ENCODE data around the gene AQP3. TPM values are rescaled to one million over a fixed set of nuclear protein-coding genes. Genes with fewer than 3 reads are reported as not detected.

The AQP3 gene
- total RNA-seq, 1 donor from 2014 or later = 33.1 TPM

- peak overlapping the region; percentile 1 for H3K4me3 Mint-ChIP-seq
- no peak for TF ChIP-seq CTCF (conservative IDR thresholded peaks at IDR 0.05)
- no peak overlapping the region for H3K27ac Mint-ChIP-seq
Measured at GRCh38 chr9:33471361-33471760, 24.0 kb upstream of the AQP3 start.

GRCh38 chr9:33469891-33470290 lies 22.5 kb upstream of the AQP3 start:
- Mint-ChIP-seq H3K27me3 (no peaks in the 10 kb centered on the region), H3K9me3 (no peaks in the 10 kb centered on the region), H3K27ac (no peak overlapping the region), H3K36me3 (peaks cover 13% of the 10 kb centered on the region), H3K4me1 (ENCODE audit: unreplicated experiment) (peaks cover 12% of the 10 kb centered on the region), H3K4me3 (no peak overlapping the region)
- TF ChIP-seq CTCF (conservative IDR thresholded peaks at IDR 0.05) = no peak
- DNase-seq (ENCODE audit: extremely low spot score, unreplicated experiment) = no peak

More at GRCh38 chr9:33471361-33471760, 24.0 kb upstream of the AQP3 start:
- peaks cover 13% of the 10 kb centered on the region for H3K36me3 Mint-ChIP-seq
- no peaks in the 10 kb centered on the region for H3K9me3 Mint-ChIP-seq
- DNase-seq (ENCODE audit: extremely low spot score, unreplicated experiment) = no peak
- no peaks in the 10 kb centered on the region for H3K27me3 Mint-ChIP-seq
- peaks cover 12% of the 10 kb centered on the region for H3K4me1 Mint-ChIP-seq (ENCODE audit: unreplicated experiment)

GRCh38 chr9:33468797-33469621 lies 21.6 kb upstream of the AQP3 start:
- H3K4me3 Mint-ChIP-seq = no peak overlapping the region
- no peak for DNase-seq (ENCODE audit: extremely low spot score, unreplicated experiment)
- peaks cover 12% of the 10 kb centered on the region for H3K36me3 Mint-ChIP-seq
- H3K9me3 Mint-ChIP-seq = no peaks in the 10 kb centered on the region
- TF ChIP-seq CTCF (conservative IDR thresholded peaks at IDR 0.05) = no peak
- H3K27ac Mint-ChIP-seq = no peak overlapping the region
- H3K27me3 Mint-ChIP-seq = no peaks in the 10 kb centered on the region
- H3K4me1 Mint-ChIP-seq (ENCODE audit: unreplicated experiment) = peaks cover 11% of the 10 kb centered on the region

- no peak overlapping the region for H3K27ac Mint-ChIP-seq
- no peak for DNase-seq (ENCODE audit: extremely low spot score, unreplicated experiment)
- no peaks in the 10 kb centered on the region for H3K27me3 Mint-ChIP-seq
- no peak overlapping the region for H3K4me3 Mint-ChIP-seq
- H3K36me3 Mint-ChIP-seq = peaks cover 7% of the 10 kb centered on the region
- H3K4me1 Mint-ChIP-seq (ENCODE audit: unreplicated experiment) = peaks cover 5% of the 10 kb centered on the region
- no peaks in the 10 kb centered on the region for H3K9me3 Mint-ChIP-seq
- TF ChIP-seq CTCF (conservative IDR thresholded peaks at IDR 0.05) = no peak
Measured at GRCh38 chr9:33468215-33468730, 20.9 kb upstream of the AQP3 start.

GRCh38 chr9:33467526-33467925 lies 20.1 kb upstream of the AQP3 start:
- no peaks in the 10 kb centered on the region for H3K9me3 Mint-ChIP-seq
- no peaks in the 10 kb centered on the region for H3K27me3 Mint-ChIP-seq
- H3K4me1 Mint-ChIP-seq (ENCODE audit: unreplicated experiment) = peaks cover 5% of the 10 kb centered on the region
- DNase-seq (ENCODE audit: extremely low spot score, unreplicated experiment) = no peak
- no peak for TF ChIP-seq CTCF (conservative IDR thresholded peaks at IDR 0.05)
- H3K27ac Mint-ChIP-seq = no peak overlapping the region
- peaks cover 10% of the 10 kb centered on the region for H3K36me3 Mint-ChIP-seq
- H3K4me3 Mint-ChIP-seq = no peak overlapping the region

All from type B pancreatic cell (in vitro differentiated cells).